Stimulated activated effector memory CD8-positive, alpha-beta T cell treated with anti-CD3 and anti-CD28 coated beads, Interleukin-12 subunit alpha, Interleukin-12 subunit beta, amount 100 ng/mL, for 72 hours (primary cell): ENCODE measurements around the gene WDR70.
A peak's percentile ranks its signal among the peaks of the same experiment; 100 is the strongest.
"Not testable (repeated sequence)": the region's sequence is repeated elsewhere in the genome, so short reads cannot be mapped to it uniquely, and the experiment has no call there.

ENCODE experiments used
- ATAC-seq: fragments of 150-1000 bp; cut with Tn5 transposase; 2 replicates; pipeline ENCODE4 v1.10.0; 2021
- DNase-seq, 2 donors: peaks; one replicate each; pipeline ENCODE4 v3.0.0; 2021 to 2022; ENCODE audit warnings: low spot score in 2 of 2
- H3K27ac Mint-ChIP-seq: one replicate; pipeline ENCODE4 v1.8.0; 2022; ENCODE audit warnings: mild to moderate bottlenecking, mixed read lengths
- H3K36me3 Mint-ChIP-seq: one replicate; pipeline ENCODE4 v1.8.0; 2022; ENCODE audit warnings: mild to moderate bottlenecking, mixed read lengths
- H3K4me1 Mint-ChIP-seq: one replicate; pipeline ENCODE4 v1.8.0; 2022; ENCODE audit warnings: mixed read lengths
- H3K4me3 Mint-ChIP-seq: one replicate; pipeline ENCODE4 v1.8.0; 2022; ENCODE audit warnings: mild to moderate bottlenecking, mixed read lengths
- H3K9me3 Mint-ChIP-seq: one replicate; pipeline ENCODE4 v1.8.0; 2022; ENCODE audit warnings: mixed read lengths

Gene WDR70

GRCh38 chr5:37660319-37660718 is 281.2 kb downstream of the WDR70 start:
- no peak for ATAC-seq
- H3K4me3 Mint-ChIP-seq: no peak overlapping the region
- DNase-seq: no peak
- H3K36me3 Mint-ChIP-seq: no peaks in the 10 kb centered on the region
- no peaks in the 10 kb centered on the region for H3K9me3 Mint-ChIP-seq
- H3K27ac Mint-ChIP-seq: no peak overlapping the region
- H3K4me1 Mint-ChIP-seq: peaks cover 6% of the 10 kb centered on the region

- Mint-ChIP-seq H3K27ac (no peak overlapping the region), H3K36me3 (no peaks in the 10 kb centered on the region), H3K4me1 (peaks cover 11% of the 10 kb centered on the region), H3K4me3 (no peak overlapping the region), H3K9me3 (no peaks in the 10 kb centered on the region)
- ATAC-seq (no peak), DNase-seq (no peak)
Observed at GRCh38 chr5:37661227-37661920, 282.3 kb downstream of the WDR70 start.

- H3K9me3 Mint-ChIP-seq: no peaks in the 10 kb centered on the region
- DNase-seq (no peak), ATAC-seq (no peak)
- H3K36me3 Mint-ChIP-seq: no peaks in the 10 kb centered on the region
- H3K4me3 Mint-ChIP-seq: no peak overlapping the region
- no peak overlapping the region for H3K27ac Mint-ChIP-seq
- H3K4me1 Mint-ChIP-seq: peaks cover 11% of the 10 kb centered on the region
Observed at GRCh38 chr5:37661951-37662350, 282.8 kb downstream of the WDR70 start.

GRCh38 chr5:37662362-37662761 is 283.2 kb downstream of the WDR70 start:
- Mint-ChIP-seq H3K36me3 (no peaks in the 10 kb centered on the region), H3K27ac (no peak overlapping the region), H3K9me3 (no peaks in the 10 kb centered on the region), H3K4me3 (no peak overlapping the region), H3K4me1 (peaks cover 11% of the 10 kb centered on the region)
- ATAC-seq (no peak), DNase-seq (no peak)

- no peak overlapping the region for H3K4me3 Mint-ChIP-seq
- DNase-seq (no peak), ATAC-seq (no peak)
- H3K4me1 Mint-ChIP-seq: peaks cover 11% of the 10 kb centered on the region
- no peak overlapping the region for H3K27ac Mint-ChIP-seq
- H3K9me3 Mint-ChIP-seq: no peaks in the 10 kb centered on the region
- no peaks in the 10 kb centered on the region for H3K36me3 Mint-ChIP-seq
Observed at GRCh38 chr5:37662789-37663485, 283.8 kb downstream of the WDR70 start.

GRCh38 chr5:37663538-37663937 is 284.4 kb downstream of the WDR70 start:
- Mint-ChIP-seq H3K36me3 (no peaks in the 10 kb centered on the region), H3K4me3 (no peak overlapping the region), H3K9me3 (no peaks in the 10 kb centered on the region), H3K27ac (no peak overlapping the region), H3K4me1 (peaks cover 11% of the 10 kb centered on the region)
- DNase-seq (no peak), ATAC-seq (no peak)

- ATAC-seq: no peak
- DNase-seq: no peak
- H3K4me3 Mint-ChIP-seq: no peak overlapping the region
- H3K27ac Mint-ChIP-seq: no peak overlapping the region
- peaks cover 11% of the 10 kb centered on the region for H3K4me1 Mint-ChIP-seq
- H3K9me3 Mint-ChIP-seq: no peaks in the 10 kb centered on the region
- no peaks in the 10 kb centered on the region for H3K36me3 Mint-ChIP-seq
Observed at GRCh38 chr5:37664551-37664950, 285.4 kb downstream of the WDR70 start.

- DNase-seq (no peak), ATAC-seq (no peak)
- no peaks in the 10 kb centered on the region for H3K9me3 Mint-ChIP-seq
- no peaks in the 10 kb centered on the region for H3K36me3 Mint-ChIP-seq
- peaks cover 11% of the 10 kb centered on the region for H3K4me1 Mint-ChIP-seq
- no peak overlapping the region for H3K27ac Mint-ChIP-seq
- no peak overlapping the region for H3K4me3 Mint-ChIP-seq
Observed at GRCh38 chr5:37665272-37665671, 286.2 kb downstream of the WDR70 start.

GRCh38 chr5:37665889-37666288 is 286.8 kb downstream of the WDR70 start:
- DNase-seq (no peak), ATAC-seq (no peak)
- Mint-ChIP-seq H3K4me3 (no peak overlapping the region), H3K4me1 (peaks cover 11% of the 10 kb centered on the region), H3K27ac (no peak overlapping the region), H3K9me3 (no peaks in the 10 kb centered on the region), H3K36me3 (no peaks in the 10 kb centered on the region)

- H3K27ac Mint-ChIP-seq: no peak overlapping the region
- peaks cover 17% of the 10 kb centered on the region for H3K4me1 Mint-ChIP-seq
- no peak for DNase-seq
- H3K36me3 Mint-ChIP-seq: no peaks in the 10 kb centered on the region
- ATAC-seq: no peak
- no peaks in the 10 kb centered on the region for H3K9me3 Mint-ChIP-seq
- H3K4me3 Mint-ChIP-seq: no peak overlapping the region
Observed at GRCh38 chr5:37667430-37667829, 288.3 kb downstream of the WDR70 start.

- no peak for ATAC-seq
- DNase-seq: no peak
- H3K4me3 Mint-ChIP-seq: no peak overlapping the region
- H3K4me1 Mint-ChIP-seq: peaks cover 21% of the 10 kb centered on the region
- no peaks in the 10 kb centered on the region for H3K9me3 Mint-ChIP-seq
- no peak overlapping the region for H3K27ac Mint-ChIP-seq
- no peaks in the 10 kb centered on the region for H3K36me3 Mint-ChIP-seq
Observed at GRCh38 chr5:37667846-37668245, 288.7 kb downstream of the WDR70 start.

GRCh38 chr5:37668524-37669047 is 289.5 kb downstream of the WDR70 start:
- ATAC-seq (no peak), DNase-seq (no peak)
- H3K36me3 Mint-ChIP-seq: no peaks in the 10 kb centered on the region

GRCh38 chr5:37672118-37672588 is 293.0 kb downstream of the WDR70 start:
- peak overlapping the region; percentile 11 for H3K27ac Mint-ChIP-seq
- H3K9me3 Mint-ChIP-seq: not testable (repeated sequence)

More at GRCh38 chr5:37668524-37669047, 289.5 kb downstream of the WDR70 start:
- Mint-ChIP-seq H3K9me3 (no peaks in the 10 kb centered on the region), H3K4me3 (no peak overlapping the region), H3K4me1 (peaks cover 26% of the 10 kb centered on the region), H3K27ac (no peak overlapping the region)

GRCh38 chr5:37674361-37674760 is 295.2 kb downstream of the WDR70 start:
- peaks cover 25% of the 10 kb centered on the region for H3K4me1 Mint-ChIP-seq
- not testable (repeated sequence) for ATAC-seq, H3K36me3 Mint-ChIP-seq, H3K27ac Mint-ChIP-seq, H3K9me3 Mint-ChIP-seq, H3K4me3 Mint-ChIP-seq, DNase-seq

More at GRCh38 chr5:37672118-37672588, 293.0 kb downstream of the WDR70 start:
- H3K4me3 Mint-ChIP-seq, H3K36me3 Mint-ChIP-seq: not testable (repeated sequence)
- peaks cover 25% of the 10 kb centered on the region for H3K4me1 Mint-ChIP-seq
- ATAC-seq (peak; percentile 61), DNase-seq (peak; percentile 4 to 55)

GRCh38 chr5:37679326-37679725 is 300.2 kb downstream of the WDR70 start:
- peaks cover 11% of the 10 kb centered on the region for H3K9me3 Mint-ChIP-seq
- H3K4me3 Mint-ChIP-seq, H3K27ac Mint-ChIP-seq, ATAC-seq, DNase-seq, H3K36me3 Mint-ChIP-seq: not testable (repeated sequence)
- peaks cover 13% of the 10 kb centered on the region for H3K4me1 Mint-ChIP-seq

GRCh38 chr5:37679903-37680302 is 300.8 kb downstream of the WDR70 start:
- DNase-seq, H3K36me3 Mint-ChIP-seq, ATAC-seq, H3K4me3 Mint-ChIP-seq, H3K27ac Mint-ChIP-seq: not testable (repeated sequence)
- Mint-ChIP-seq H3K4me1 (peaks cover 19% of the 10 kb centered on the region), H3K9me3 (peaks cover 11% of the 10 kb centered on the region)
